Measurements from ENCODE around the gene SHB.

Gene SHB

DNA sequence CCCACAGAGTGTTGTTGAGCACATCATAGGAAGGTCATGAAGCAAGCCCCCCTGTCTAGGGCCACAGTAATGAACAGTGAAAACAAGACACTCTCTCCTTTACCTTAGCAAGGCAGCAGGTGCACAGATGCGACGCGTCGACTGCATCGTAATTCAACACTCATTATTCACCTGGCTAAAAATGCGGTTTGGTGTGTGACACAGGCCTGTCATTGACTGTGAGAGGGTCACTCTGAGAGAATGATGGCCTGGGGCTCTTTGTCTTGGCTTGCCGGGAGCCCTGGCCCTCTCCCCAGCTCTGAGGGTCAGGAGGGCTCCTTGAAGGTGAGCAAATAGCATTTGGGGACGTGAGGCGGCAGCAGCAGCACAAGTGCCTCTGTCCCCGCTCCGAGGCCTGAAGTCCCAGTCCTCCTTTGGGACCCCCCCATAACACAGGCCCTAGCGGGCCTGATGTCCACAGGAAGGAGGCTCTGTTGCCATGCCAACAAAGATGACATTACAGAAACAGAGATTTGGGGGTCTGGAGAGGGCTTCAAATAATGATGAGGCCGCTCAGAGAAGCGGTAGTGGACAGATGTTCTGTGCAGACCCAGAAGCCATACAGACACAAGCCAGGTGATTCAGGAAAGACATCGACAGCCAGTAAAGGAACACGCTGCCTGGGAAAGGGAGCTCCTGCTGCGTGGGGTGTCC lies 46.7 kb downstream of the SHB start:
- no peak for DNase-seq

DNA sequence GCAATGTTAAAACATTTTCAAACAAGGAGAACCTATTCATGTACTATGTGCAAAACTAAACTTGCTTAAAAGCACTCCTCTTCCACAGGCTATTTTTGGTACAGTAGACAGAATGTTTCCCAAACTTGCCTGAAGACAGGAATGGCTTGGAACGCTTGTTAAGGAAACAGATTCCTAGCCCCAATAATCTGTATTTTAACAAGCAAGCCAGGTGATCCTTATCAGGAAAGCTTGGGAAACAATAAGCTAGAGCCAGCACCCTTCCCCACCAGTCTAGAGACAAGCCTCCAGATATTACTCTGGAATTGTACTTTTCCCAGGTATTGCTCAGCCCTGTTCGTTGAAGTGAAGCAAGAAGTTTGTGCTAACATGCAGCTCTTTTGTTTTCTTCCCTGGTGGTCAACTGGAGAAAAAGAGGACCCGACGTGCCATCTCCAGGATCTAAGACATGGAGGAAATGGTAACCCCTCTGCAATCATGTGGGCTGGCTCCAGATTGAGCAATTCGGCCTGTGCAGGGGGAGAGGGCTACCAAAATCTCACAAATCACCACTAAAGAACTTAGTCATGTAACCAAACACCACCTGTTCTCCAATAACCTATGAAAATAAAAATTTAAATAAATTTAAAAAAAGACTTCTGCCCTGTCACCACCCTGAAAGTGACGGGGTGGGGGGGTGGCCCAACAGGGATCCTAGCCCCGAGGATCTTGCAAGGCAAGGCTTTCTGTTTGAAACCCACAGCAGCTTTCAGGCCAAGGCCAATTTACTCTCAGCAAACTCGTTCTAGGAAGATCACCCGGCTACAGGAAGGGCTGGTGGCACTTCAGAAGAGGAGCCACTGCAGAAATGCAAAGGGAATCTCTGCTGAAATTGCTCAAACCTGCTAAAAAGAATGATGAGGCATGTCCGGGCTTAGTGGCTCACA lies 48.6 kb downstream of the SHB start:
- no peak for DNase-seq

DNA sequence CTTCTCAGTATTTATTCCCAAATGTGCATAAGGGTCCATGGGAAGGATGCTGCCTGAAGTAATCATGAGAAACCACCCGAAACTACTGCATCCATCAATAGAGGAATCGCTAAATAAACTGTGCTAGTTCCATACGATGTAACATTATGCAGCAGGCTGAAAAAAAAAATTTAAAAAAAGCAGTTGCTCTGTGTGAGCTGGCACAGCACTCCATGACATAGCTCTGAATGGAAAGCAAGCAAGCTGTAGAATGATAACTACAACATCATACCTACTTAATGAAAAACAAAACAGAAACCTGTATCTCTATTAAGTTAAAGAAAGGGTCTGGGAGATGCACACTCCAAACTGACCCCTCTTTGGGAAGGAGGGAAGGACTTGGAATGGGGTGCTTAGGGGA lies 49.3 kb downstream of the SHB start:
- DNase-seq: no peak

DNA sequence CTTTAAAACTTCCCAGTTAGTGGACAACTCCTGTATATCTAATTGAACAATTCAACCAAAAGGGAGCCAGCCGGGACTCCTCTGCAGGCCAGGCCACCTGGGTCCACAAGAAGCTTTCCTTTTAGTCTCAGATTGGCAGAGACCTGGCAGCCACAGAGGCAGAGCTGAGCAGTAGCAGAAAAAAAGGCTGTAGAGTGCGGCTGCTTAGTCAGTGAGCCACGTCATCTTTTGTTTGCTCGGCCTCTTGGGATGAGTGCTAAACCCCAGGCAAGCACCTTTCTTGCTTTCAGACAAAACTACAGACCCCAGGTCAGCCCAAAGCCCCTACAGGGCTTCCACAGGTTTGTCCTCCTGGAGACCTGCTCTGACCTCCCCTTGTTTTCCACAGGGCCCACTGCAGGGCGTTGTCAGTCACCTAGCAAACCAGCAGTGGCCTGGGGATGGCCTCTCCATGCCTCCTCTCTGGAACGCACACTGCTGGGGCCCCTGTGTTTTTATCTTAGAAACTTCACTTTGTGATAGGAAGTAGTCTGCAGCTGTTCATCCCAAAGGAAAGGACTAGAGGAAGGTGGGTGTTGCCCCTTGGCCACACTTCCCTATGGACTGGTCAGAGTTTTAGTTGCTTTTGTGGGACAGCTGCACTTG lies 49.9 kb downstream of the SHB start:
- DNase-seq: no peak

DNA sequence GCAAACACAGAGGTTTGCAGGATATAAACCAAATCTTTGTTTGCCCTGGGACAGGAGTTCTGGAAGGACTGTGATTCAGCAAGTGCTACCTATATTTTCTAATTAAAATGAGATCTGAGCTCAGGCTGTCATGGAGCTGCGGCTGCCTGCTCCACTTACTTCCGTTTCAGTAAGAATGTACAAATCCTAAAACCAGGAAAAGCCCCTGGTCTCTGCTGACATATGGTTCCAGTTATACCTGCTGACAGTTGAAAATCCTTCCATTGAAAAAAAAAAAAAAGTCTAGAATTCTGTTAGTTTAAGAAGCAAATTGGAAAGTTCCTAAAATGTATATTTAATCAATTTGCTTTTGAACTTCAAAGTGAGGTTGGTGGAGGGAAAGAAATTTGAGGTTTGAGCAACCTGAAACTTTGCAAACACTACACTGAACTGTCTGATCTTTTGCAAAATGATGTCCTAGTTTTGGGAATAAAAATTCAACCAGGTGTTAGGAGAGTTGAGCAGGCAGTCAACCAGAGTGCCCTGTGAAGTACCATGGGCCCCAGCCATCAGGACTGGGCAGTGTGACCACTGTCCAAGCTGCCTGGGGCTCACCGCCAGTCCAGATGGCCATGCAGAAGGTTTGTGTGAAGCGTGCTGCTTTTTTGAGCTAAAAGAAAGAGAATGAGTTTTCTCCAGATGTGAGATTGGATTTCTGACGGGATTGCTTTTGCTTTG lies 50.6 kb downstream of the SHB start:
- DNase-seq: no peak

DNA sequence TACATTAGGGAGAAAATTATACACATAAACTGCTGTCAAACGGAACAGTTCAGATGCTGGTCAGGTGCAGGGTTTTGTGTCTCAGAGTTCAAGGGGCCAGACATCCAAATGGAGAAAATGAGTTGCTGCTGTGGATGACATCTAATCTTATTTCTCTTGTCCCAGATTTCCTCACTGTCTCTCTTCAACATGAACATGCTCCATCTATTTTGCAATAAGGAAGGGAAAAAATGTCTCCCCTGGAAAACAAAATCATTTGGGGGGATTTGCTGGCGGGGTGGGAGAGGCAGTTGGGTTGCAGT lies 51.2 kb downstream of the SHB start:
- DNase-seq: no peak

DNA sequence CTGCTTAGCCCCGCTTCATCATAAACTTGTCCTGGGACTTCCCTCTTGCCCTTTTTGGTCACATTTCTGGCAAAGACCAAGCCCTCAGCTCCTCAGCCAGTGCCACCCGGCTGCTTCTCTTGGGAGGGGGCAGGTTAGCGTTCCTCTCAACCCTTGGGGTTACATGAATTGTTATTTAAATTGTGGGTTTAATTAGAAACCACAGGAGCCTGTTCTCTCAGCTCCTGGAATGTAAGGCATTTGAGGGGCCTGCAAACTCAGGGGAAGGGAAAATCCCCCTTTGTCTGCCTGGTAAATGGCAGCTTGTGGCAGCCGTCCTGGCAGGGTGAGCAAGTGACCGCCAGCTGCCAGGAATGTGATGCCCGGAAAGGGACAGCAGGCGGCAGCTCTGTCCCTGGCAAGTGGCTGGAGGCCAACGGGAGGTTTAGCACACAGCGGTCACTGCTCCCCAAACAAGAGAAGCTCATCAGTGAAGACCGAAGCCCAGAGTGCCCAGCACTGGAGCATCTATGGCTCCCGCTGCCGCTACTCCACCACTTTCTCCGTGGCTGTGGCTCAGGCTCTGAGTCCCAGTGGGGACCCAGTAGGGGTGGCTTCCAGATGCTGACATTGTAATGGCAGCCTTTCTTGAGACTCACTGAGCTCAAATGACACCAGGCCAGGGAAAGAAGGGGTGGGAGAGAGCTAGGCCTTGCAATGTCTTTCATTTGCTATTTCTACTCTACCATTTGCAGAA lies 51.7 kb downstream of the SHB start:
- DNase-seq: no peak

DNA sequence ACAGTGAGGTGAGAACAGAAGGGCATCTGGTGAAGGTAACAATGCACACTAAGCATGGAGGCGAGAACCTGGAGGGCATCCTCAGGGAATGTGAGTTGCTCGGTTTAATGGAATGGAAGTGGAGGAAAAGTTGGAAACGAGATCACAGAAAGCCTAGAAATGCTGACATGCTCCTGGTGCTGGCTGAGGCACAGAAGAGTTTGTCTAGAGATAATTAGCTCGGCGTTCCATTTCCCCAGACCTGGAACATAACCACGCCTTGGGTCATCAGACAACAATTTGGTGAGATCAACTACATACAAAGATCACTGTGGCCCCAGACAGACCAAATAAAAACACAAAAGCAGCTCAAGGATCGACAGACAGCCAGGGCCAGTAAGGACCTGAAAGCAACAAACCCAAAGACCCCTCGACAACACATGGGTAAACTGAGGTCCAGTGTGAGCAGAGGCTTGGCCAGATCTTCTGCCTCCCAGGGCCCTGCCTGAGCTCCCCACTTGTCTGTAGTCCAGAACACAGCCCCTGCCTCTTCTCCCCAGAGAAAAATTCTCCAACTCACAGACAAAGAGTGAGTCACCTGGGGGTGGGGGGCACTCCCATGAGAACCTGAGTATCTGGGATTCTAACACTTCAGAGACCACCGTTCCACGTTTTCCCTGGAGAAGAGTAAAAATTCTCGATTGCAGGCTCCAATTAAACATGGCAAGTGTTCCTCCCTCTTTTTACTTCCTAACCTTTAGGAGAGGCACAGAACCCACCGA lies 52.5 kb downstream of the SHB start:
- DNase-seq: no peak

DNA sequence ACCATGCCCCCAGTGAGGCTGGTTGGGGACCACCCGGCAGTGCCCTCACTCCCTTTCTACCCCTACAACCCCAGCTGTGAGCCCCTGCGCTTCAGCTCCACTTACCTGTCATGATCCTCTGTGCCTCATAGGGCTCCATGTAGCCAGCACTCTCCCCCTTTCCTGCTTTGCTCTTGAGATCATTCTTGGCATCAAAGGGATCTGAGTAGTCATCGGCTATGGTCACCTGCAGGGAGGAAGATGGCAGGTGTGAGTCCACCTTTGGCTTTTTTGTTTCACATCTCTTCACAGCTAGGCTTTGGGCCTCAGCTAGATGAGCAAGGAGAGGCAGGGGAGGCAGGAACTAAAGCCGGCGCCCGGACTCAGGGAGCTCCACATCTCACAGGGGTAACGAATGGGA lies 53.1 kb downstream of the SHB start:
- DNase-seq: no peak

DNA sequence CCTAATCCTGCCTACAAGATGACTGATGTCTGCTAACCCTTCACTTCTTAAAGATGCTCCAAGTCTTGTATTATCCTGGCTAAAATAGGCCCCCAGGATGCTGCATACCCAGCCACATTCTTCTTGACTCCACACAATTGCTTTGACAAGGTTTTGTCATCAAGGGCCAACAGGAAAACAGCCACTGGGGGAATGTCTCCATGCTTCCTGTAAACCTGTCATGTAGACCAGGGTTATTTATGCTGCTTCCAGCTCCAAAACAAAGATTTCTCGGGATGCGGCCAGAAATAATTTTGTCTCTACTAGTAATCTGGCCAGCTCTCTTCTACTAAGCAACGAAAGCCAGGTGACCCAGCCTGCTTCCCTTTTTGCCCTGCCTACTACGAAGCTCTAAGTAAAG lies 53.8 kb downstream of the SHB start:
- no peak for DNase-seq

DNA sequence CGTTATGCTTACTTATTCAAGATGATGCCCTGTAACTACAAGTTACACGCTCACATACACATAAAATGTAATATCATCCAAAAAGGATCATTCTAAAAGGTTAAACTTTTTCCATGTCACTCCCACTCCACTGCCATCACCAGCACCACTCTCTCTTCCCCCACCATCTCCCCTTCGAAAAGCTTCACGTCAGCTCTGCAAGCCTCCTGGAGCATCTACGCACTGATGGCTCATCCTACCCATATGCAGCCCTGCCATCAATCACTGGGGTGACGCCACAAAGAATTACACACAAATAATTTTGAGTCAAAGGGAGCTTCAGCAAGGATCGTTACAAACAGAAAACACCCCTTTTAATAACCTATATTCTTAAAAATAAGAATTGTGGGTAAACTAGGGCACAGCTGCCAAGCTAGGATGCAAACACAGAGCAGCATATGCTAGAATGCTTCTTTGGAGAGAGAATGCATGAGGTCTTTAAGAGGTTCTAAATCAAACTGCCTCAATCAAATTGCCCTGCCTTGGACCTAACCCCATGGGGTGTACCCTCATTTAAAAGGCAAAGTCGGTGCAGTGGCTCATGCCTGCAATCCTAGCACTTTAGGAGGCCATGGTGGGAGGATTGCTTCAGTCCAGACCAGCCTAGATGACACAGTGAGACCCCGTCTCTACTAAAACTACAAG lies 56.1 kb downstream of the SHB start:
- DNase-seq: no peak

DNA sequence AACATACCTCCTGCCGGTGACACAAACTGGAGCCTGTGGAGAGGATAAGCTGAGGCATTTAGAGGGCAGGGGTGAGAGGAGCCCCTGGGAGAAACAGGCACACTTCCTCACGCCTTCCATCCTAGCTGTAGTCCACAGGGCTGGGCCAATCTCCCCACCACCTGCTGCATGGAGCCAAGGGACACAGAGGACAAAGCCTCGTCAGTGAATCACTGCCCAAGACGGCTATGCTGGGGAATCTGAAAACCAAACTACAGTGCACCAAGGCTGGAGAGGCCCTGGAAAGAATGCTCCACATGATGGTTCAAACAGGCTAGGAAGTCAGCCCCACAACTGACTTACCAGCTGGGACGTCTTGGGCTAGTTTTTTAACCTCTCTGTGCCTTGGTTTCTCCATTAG lies 57.0 kb downstream of the SHB start:
- DNase-seq: no peak

DNA sequence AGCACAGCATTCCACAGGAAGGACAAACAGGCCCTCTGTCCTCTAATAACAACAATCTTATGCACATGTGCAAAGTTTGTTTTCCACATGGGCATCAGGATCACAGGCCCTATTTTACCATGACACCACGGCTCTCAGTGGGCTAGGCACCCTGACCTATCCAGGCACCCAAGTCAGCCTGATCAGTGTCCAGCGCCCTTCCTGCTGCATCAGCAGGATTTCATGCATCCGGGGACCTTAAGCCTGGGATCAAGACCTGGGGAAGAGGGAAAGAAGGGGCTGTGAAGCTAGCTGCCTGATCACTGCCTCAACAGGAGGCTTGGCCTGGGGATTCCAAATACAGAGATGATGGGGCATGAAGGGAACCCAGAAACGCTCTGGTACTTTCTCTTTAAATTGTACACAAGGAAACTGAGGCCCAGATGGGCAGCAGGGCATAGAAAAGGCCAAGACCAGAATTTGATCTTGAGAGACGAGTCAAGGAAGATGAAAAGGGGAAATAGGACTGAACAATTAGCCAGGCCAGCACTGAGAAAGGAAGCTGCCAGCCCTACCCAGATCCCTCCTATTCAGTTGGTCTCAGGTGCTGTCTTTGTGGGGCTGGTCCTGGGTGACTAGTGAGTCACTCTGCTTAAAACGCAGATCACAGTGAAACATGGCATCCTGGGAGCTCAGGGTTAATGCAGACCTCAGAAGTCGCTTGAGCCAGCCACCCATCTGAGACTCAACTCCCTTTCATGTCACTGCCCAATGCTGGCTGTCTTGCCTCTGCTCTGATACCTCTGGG lies 57.9 kb downstream of the SHB start:
- DNase-seq: no peak

DNA sequence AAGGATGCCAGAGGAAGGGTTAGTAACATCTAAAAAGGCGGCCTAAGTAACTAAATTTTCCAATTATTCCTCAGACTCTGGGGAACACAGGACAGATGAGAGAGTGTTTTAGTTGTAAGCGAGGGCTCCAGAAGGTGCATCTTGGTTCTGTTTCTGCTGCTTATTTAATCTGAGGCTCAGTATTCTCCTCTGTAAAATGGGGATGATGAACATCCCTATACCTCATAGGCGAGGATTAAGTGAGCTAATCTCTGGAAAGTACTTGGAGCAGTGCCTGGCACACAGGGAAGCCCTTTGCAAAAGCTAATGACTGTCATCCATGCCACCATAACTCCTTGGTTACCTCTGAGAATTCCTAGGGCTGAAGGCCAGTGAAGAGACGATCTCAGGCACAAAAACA lies 59.0 kb downstream of the SHB start:
- DNase-seq: no peak

DNA sequence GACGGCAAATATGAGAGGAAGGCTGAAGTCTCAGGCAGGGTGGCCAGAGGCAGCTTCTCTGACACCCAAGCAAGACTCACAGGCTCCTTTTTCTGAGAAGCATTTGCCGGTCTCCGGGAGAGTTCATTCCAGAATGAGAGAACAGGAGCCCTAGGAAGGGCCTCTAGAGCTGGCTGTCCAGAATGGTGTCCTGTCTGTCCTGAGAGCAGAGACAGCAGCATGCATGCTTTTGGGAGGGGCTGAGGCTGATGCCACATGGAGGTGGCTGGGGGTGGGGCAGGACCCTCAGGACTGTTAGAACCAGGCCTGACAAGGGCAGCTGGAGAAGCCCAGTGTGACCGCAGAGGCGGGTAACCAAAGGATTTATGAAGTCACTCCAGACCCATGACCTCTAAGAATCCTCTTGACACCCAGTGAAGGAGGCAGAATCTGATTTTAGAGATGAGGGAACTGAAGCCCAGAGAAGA lies 60.0 kb downstream of the SHB start:
- no peak for DNase-seq

DNA sequence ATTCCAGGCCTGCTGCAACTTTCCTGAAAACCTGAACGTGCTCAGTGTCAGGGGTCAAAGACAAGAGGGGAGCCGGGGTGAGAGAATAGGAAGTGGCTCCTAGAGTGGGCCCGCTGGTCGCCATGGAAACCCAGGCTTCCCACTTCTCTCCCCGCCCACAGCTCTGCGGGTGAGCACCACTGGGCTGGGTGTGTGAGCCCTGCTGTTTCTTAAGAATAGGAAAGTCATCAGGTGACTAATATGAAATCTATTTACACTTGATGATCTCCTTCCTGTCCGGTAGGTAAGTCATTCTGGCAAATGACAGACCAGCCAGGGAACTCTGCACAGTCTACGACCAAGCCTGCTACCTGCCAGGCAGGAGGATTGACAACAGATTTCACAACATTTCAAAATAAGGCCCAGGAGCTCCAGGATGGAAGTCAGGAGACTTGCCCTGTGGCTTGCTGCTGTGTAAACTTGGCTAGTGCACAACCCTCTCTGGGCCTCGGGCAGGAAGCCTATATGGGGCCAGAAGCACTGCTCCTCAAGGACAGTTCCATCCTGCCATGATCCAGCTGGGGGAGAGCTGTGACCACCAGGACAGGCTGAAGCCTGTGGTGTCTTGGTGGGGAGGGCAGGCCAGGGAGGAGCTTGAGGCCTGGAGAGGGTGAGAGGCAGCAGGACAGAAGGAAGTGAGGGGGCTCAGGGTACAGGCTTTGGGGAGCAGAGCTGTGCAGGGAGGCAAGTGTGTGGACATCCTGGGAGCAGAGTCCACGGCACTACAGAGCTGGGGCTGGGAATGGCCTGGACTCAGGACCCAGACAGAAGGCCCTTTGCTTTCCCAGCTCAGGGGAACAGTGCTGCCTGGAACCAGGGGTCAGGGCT lies 60.6 kb downstream of the SHB start:
- DNase-seq: peak; percentile 56 to 84

DNA sequence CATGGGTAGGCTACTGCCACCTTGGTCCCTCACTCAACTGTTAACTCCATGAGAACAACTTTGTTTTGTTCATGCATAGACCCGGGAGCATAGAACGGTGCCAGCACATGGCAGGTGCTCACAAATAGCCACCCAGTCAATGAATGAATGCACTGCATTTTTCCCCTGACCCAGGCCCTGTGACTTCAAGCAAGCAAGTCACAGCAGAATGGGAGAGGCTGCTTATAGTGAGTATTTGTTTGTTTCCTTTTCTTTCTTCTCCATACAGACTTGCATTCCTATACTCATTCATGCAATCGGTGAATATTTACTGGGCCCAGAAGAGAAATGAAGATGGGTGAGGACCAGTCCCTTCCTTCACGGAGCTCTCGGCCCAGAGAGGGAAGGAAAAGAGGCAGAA lies 62.0 kb downstream of the SHB start:
- no peak for DNase-seq

DNA sequence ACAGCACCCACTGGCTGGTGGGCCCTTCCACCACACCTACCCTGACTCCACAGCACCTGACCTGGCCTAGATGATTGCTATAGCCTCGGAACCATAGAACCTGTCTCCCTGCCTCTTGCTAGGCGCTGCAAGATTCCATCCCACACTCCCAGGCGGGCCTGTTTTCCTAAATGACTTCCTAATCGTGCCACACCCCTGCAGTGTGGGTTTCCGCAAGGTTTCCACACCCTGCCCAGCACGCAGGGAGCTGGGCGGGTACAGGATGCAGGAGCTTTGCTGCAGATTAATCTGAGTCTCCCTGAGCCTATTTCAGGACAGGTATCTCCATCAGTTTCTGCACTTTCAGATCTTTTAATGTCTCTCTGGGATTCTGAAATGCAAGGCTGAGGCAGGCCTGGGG lies 62.9 kb downstream of the SHB start:
- DNase-seq: no peak

DNA sequence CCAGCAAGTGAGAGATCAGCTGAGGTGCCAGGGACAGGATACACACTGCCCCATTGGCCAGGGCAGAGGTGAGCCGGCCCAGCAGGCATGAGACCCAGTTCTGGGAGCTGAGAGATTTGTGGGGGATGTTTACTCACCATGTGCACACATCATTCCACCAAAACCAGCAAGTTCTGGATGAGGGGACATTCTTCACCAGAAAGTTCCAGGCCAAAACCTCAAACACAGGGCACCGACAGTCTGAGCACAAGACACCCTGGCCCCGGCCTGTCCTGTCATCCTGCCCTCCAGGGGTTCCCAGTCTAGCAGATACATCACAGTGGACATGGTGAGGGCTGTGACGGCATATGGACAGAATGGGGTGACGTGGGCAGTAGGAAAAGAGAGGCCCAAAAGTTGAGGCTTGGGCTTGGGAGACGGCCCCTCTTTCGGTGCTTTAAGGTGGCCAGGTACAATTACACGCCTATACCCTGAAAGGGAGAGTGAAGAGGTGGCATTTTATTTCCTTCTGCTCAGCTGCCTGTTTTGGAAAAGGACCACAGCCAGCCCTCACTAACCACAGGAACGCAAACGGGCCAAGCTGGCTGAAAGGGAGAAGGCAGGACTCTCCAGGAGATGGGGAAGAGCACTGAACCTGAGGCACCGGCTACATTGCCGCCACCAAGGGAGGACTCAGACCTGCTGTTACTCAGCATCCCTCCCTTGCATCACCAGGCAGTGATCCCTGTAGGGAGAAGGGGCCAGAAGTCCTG lies 64.0 kb downstream of the SHB start:
- DNase-seq: no peak
